ENCODE measurements around the gene TMEM253. TPM values are rescaled to one million over a fixed set of nuclear protein-coding genes. Genes with fewer than 3 reads are reported as not detected.

TMEM253 gene
- total RNA-seq, 1 donor from 2014 or later = 2.2 TPM

Other genes starting within 250 kb of the TMEM253 start
- gene RNASE3, start 209.7 kb upstream of the TMEM253 start, total RNA-seq = 0.80 TPM
- 8.7 TPM for gene RNASE2, start 145.6 kb upstream of the TMEM253 start, total RNA-seq
- 31.6 TPM for gene METTL17, start 111.1 kb upstream of the TMEM253 start, total RNA-seq
- gene SLC39A2, start 101.8 kb upstream of the TMEM253 start, total RNA-seq = not detected
- 120 TPM for gene NDRG2, start 76.0 kb upstream of the TMEM253 start, total RNA-seq
- not detected for gene TPPP2, start 70.8 kb upstream of the TMEM253 start, total RNA-seq
- gene RNASE13, start 66.3 kb upstream of the TMEM253 start, total RNA-seq = not detected
- gene RNASE7, start 58.7 kb upstream of the TMEM253 start, total RNA-seq = 0.39 TPM
- not detected for gene RNASE8, start 43.2 kb upstream of the TMEM253 start, total RNA-seq
- 81.1 TPM for gene ARHGEF40, start 30.8 kb upstream of the TMEM253 start, total RNA-seq
- gene ZNF219, start 2.4 kb upstream of the TMEM253 start, total RNA-seq = 80.6 TPM
- gene OR5AU1, start 55.0 kb downstream of the TMEM253 start, total RNA-seq = not detected
- gene HNRNPC, start 168.4 kb downstream of the TMEM253 start, total RNA-seq = 330 TPM
- 0.80 TPM for gene RPGRIP1, start 179.0 kb downstream of the TMEM253 start, total RNA-seq

All from mesenteric fat pad (tissue), 1 donor.